HS-27A (cell line): ENCODE measurements around the gene SOWAHD.
A peak's percentile ranks its signal among the peaks of the same experiment; 100 is the strongest.
"Not testable (repeated sequence)": the region's sequence is repeated elsewhere in the genome, so short reads cannot be mapped to it uniquely, and the experiment has no call there.

ENCODE experiments used
- DNase-seq: peaks from one replicate; pipeline ENCODE4 v3.0.0-alpha.2; 2012; ENCODE audit warnings: low read depth, missing footprints

SOWAHD gene

GRCh38 chrX:119758731-119759247 lies 401 bp downstream of the SOWAHD start:
- DNase-seq, result no peak

GRCh38 chrX:119759248-119759766 lies 919 bp downstream of the SOWAHD start:
- DNase-seq, result no peak

GRCh38 chrX:119760026-119760877 lies 1.9 kb downstream of the SOWAHD start:
- no peak for DNase-seq

- no peak for DNase-seq
Observed at GRCh38 chrX:119762718-119763117, 4.3 kb downstream of the SOWAHD start.

GRCh38 chrX:119763181-119763580 lies 4.8 kb downstream of the SOWAHD start:
- DNase-seq, result peak; percentile 75

- no peak for DNase-seq
Observed at GRCh38 chrX:119763836-119764387, 5.5 kb downstream of the SOWAHD start.

GRCh38 chrX:119768436-119768835 lies 10.0 kb downstream of the SOWAHD start:
- not testable (repeated sequence) for DNase-seq

GRCh38 chrX:119769388-119769787 lies 11.0 kb downstream of the SOWAHD start:
- DNase-seq, result not testable (repeated sequence)

- no peak for DNase-seq
Observed at GRCh38 chrX:119775517-119776238, 17.3 kb downstream of the SOWAHD start.

- no peak for DNase-seq
Observed at GRCh38 chrX:119778829-119779228, 20.4 kb downstream of the SOWAHD start.

- DNase-seq, result no peak
Observed at GRCh38 chrX:119783026-119783425, 24.6 kb downstream of the SOWAHD start.

GRCh38 chrX:119784747-119785446 lies 26.5 kb downstream of the SOWAHD start:
- DNase-seq, result no peak

GRCh38 chrX:119790977-119791436 lies 32.6 kb downstream of the SOWAHD start:
- DNase-seq, result no peak

- DNase-seq, result peak; percentile 64
Observed at GRCh38 chrX:119791437-119792231, 33.2 kb downstream of the SOWAHD start, which contains the start of gene RPL39. Gene RPL39, minus strand, starts transcription at chrX:119791630. Its CDS starts 54 bp downstream, at chrX:119791576.

GRCh38 chrX:119801253-119802221 lies 43.1 kb downstream of the SOWAHD start:
- no peak for DNase-seq

- no peak for DNase-seq
Observed at GRCh38 chrX:119802546-119802945, 44.2 kb downstream of the SOWAHD start.

- not testable (repeated sequence) for DNase-seq
Observed at GRCh38 chrX:119808461-119808860, 50.1 kb downstream of the SOWAHD start.

- DNase-seq, result no peak
Observed at GRCh38 chrX:119809185-119809666, 50.8 kb downstream of the SOWAHD start.
